Embryonic facial prominence (tissue), 1 donor: ENCODE measurements around the gene THADA.

ENCODE experiments used
- DNase-seq: peaks from one replicate; pipeline ENCODE4 v3.0.0-alpha.2; 2016; ENCODE audit errors: extremely low spot score

THADA gene

DNA sequence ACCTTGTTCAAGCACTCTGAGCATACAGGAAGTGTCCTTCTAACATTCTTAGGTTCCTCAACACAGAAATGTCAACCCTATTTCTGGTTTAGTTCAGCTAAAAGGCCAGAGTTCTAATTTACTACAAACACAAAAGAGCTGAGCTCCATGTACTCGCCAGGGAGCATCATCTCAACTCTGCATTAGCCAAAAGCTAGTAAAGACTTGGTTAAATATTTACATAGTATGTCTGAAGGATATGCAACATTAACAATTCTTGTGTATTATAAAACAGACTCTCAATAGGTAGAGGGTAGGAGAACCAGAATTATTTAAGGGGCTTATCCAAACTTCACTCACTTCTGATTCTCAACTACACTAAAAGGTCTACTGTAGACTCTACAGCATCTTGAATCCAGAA, 154.6 kb downstream of the THADA start:
- no peak for DNase-seq

DNA sequence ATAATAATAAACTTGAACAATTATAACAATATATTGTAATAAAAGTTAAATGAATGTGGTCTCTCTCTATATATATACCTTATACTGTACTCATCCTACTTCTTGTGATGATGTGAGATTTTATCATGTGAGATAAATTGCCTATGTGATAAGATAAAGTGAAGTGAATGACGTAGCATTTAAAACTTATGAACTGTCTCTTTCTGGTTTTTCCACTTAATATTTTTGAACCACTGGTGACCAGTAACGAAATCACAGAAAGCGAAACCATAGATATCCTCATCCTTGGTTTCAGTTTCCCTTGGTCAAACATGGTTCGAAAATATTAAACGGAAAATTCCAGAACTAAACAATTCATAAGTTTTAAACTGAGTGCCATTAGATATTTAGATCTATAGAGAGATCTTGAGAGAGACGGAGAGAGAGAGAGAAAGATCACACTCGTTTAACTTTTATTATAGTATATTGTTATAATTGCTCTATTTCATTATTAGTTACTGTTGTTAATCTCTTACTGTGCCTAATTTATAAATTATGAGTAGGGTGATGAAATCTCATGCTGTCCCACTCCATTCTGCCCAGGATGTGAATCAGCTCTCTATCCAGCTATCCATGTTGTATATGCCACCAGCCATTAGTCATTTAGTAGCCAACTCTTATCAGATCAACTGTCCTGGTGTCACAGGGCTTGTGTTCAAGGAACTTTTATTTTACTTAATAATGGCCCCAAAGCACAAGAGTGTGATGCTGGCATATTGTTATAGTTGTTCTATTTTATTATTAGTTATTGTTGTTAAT, 156.8 kb downstream of the THADA start:
- DNase-seq: no peak

DNA sequence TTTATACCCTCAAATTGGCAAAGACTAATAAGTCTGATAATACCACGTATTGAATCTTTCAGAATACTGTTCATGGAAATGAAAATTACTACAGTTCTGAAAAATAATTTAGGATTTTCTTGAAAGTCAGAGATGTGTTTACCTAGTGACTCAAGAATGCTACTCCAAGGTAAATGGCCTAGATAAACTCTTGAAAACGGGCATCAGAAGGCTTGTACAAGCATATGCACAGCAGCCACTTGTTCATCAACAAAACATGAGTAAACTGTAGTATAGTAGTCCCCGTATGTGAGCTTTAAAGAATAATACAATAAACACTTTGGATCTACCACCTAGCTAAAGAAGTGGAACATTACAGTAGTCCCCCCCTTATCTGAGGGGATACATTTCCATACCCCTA, 157.5 kb downstream of the THADA start:
- DNase-seq: no peak

DNA sequence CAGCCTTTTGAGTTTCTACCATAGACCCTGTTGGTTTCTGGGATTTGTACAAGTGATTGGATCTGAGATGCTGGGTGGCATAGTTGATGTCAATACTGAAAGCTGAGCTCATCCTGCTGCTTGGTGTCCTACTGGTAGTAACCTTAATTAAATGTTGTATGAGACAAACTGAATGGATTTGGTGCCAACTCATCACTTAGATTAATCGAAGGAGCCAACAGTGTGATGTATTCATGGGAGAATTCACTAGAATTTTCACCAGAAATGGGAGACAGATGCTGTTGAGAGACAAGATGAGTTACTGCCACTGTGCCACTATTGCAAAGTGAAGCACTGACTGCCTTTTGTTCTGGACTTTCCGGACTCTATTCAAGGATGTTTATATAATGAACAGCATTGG, 158.5 kb downstream of the THADA start:
- DNase-seq: no peak

DNA sequence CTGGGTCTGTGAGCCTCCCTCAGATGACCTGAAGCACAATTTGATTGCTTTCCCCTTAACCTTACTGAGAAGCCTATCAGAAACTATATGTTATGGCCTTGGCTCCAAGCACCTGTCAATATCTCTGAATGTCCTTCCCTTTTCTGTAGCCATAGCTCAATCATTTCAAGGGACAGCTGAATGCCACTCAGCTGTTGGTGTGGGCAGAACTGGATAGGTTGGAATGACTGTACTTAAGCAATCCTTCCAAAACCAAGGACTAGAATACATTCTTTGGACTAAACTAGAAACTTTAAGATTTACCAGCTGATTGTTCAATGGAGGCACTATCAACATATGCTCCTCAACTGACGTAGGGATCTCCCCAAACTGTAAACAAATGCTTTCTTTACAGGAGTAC, 159.4 kb downstream of the THADA start:
- DNase-seq: no peak

DNA sequence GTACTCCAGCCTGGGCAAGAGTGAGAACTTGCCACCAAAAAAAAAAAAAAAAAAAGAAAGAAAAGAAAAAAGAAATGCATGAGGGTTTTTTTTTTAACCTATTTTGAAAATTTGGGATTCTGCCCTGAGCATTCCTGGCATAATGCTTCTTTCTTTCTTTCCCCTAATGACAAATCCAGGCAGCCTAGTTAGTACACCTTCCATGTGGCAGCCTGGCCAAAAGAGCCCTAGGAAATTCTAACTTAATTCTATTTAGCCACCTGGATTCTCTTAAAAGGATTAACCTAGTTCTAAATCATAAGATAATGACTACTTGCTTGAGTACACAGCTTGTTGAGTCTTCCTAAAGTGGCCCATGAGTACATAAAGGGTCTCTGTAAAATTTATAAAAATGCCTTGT, 160.1 kb downstream of the THADA start:
- no peak for DNase-seq

DNA sequence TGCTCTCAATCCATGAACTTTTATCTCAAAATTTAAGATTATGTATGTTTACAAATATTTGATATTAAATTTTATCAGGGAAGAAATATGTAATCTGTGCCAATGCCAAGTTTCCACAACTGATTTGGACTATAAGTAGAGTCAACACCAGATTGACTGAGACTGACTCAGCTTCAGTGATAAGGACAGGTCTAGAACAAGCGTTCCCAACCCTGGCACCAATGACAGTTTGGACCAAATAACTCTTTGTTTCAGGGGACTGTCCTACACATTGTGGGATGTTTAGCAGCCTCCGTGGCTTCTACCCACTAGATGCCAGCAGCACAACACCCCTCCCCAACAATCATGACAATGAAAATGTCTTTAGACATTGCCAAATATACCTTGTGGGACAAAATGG, 165.3 kb downstream of the THADA start:
- DNase-seq: no peak

DNA sequence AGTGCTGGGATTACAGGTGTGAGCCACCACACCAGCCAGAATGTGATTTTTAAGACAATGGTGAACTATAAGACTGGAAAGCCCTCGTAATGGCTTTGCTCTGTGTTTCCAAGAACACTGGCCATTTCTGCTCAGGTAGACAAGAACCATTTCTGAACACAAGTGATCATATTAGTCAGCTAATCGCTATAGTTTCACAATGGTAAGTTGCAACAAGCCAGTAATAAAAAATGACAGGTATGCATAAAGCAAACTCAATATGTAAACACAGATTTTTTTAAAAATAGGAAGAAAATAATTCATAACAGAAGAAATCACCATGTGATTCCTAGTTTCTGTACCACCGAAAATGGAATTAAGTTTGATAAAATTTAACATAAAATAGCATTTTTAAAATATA, 166.5 kb downstream of the THADA start:
- no peak for DNase-seq

DNA sequence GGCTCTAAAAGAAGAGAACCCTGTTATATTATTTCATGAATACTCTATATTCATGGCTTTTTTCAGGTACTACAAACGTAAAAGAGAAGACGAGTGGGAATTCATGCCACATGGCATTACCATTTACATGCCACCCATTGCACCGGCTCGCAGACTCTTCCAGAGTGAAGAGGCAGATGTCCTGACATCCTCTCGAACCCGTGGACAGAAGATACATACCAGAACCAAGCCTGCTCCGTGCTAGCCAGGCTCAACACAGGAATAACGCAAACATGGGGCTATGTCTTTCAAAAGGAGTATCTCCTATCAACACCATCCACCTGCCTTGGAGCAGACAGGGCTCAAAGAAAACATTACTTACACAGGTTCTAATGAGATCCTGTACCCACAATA, 168.8 kb downstream of the THADA start:
- DNase-seq: no peak

DNA sequence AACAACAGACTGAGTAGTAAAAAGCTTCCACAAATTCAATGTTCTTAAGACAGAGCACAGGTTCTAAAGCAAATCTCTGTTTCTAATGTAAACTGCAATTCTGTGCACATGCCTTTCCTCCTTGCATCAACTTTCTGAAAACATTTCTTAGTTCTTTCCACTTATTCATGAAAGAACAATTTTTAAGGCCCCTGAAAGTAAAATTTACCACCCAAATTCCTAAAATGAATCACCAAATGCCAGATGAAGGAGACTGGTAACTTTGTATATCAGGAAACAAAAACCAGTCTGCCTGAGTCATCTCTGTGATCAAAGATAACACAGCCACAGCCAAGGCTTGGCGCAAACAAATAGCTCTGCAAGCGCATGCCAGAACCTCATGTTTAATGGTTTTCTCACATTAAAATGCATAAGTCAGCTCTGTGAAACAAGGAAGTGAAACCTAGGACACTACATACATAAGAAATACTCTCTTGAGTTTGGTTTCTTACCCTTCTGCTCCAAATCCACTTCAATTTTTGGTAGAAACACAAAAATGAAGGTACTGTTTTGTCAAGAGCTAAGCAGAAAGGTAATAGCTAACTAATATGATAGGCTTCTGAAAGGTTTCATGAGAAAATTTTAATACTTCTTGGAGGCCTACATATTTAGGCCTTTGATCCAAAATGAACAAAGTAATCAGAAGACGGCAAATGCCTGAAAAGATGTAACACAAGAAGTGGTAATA, 169.4 kb downstream of the THADA start:
- DNase-seq: no peak

DNA sequence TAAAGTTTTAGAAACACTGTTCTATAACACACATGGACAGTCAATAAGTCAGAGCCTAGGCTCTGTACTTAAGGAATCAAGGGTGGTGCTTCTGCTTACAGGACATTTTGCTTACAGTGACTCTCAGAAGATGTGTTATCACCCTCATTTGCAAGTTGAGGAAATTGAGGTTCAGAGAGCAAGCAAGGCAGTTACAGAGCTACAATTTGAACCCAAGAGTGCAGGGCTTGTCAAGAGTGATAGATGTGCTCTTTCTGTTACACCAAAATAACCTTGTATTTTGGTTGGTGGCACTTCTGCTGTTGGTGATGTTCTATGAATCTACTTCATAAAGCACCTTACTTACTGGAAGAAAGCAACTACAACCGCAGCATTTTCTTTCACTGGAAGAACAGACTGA, 170.2 kb downstream of the THADA start:
- DNase-seq: no peak

DNA sequence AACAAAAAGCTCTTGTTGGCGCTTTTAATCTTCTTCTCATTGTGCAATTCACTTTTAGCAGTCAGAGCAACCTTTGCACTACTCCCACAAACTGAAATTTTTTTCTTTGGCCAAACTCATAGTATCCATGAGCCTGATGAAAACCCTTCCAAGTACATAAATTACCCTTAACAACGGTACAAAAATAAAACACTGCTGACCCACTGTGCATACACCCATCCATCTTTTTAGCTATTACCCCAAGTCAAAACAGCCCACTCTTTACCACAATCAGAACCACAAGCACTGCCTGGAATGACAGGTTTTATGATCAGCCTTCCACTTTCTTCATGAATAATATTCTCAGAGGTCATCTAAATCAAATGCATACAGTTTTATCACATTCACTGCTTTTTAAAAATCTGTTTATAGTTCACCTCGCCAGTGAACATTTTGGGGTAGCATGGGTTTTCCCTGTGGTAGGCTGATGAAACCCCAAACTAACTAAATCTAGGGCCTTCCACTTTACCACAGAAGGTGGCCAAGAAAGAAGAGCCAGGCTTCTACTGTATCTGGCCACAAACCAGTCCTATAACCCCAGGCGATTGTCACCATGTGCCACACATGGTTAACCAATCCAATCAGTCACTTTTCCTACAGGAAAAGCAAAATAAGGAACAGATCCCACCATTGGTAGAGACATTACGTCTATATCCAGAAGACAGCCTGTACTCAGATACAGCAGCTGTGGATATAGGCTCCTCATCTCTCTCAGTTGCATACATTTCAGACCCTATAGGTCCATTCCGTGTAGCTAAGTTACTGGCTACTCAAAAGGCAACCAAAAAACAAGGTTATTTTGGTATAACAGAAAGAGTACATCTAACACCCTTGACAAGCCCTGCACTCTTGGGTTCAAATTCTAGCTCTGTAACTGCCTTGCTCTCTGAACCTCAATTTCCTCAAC, 171.3 kb downstream of the THADA start:
- DNase-seq: no peak

DNA sequence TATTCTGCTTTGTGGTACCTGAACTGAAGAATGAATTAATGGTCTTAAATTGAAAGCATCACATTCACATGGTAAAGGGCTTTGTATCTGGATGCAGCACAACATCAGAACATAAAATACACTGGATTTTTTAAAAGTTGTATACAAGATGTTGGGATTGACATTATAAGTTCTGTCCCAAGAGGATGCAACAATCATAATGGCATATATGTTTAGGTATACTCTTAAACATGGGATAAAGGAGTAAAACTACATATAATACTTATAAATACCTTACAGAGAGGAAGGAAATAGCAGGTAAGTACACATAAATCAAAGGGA, 171.9 kb downstream of the THADA start:
- DNase-seq: no peak

DNA sequence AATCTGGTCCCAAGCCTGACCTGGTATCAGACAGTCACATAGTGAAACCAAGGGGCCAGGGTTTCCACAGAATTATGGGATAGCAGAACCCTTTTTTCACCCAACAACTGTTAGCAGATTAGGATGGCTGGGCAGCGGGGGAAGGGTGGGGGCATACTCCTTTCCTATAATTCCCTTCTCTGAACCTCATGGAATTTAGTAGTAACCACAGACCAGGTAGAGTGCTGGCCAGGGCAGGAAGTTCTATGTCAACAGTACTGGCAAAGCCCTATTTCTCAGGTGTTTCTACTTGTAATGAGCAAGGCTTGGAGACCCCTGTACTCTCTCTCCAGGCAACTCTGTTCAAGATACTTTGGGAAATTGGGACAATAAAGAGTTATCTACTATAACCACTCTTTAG, 174.6 kb downstream of the THADA start:
- DNase-seq: no peak

DNA sequence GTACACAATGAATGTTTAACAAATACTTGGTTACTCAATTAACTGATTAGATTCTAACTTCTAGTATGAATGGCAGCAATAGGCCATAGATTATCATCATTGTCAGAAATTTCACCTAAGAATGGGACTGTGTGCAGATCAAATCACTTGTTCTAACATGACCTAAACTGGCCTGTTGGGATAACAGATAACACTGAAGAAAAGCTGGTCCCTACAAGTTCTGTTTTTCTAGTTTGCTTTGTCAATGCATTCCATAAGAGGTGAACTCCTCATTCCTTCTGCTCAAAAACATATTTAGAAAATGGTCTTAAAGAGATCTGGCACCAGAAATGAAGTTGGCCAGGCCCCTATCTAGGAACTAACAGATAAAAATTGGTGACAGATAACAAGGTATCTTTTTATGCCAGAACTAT, 175.4 kb downstream of the THADA start:
- no peak for DNase-seq

DNA sequence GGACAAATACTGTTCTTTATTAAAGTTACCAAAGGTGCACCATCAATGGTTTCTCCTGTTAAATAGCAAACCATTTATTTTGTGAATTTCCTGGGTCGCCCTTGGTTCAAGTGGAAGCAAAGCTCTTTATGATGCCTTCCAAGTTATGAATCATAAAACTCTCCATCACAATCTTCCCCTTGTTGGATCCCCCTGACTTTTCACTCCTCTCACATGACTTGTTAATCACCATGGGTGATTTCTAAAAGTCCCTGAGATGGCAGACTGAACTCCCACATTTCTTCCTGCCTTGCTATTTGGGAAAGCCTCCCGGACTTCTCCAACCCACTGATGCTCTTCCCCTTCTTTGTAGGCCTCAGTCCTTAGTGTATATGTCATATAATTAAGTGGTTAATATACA, 176.0 kb downstream of the THADA start:
- DNase-seq: no peak

DNA sequence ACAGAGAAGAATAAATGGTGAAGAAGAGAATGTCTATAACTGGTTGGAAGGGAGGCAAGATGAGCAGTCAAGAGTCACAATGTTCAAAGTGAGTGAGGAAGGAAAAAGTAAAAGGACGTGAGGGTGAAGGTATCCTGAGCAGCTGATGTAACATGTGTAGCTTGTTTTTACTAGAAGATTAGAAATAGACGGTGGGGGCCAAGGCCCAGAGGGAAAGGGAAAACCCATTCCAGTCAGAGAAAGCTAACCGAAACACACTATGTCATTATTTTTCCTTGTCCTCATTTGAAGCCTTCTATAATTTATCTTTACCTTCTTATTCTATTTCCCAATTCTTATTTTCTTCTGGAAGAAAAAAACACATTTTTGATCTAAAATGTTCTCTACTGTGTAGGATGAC, 176.6 kb downstream of the THADA start:
- DNase-seq: no peak

DNA sequence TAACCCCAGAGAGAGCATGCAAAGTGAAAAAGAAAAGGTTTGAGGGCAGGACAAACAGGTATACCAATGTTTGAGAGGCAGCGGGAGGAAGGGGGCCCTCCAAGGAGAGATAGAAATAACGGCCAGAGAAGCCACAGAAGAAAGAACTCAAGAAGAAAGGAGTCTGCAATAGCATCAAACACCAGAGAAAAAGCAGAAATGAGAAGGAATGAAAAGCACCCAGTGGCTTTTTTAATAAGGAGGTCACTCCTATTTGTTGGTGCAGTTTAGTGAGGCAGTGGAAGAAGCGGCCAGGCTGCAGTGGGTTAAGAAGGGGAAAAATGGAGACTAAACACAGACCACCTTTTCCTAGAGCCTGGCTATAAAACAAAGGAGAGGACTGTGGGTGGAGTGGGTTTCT, 177.2 kb downstream of the THADA start:
- no peak for DNase-seq

DNA sequence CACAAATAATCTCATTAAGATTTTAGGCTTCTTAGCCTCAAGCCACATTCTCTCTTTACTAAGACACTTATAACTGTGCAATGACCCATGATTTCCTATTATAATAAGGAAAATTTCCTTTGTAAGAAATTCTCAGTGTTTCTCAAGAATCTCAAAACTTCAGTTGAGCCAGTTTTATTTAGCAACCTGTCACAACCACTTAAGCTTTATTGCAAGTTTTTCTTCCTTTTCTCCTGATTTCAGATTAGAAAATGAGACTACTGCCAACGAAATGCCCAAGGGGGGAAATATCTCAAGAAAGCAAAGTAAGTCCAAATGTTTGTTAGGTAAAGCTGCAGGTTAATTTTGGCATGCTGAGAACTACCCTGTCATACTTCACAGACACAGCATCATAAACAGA, 178.5 kb downstream of the THADA start:
- no peak for DNase-seq

DNA sequence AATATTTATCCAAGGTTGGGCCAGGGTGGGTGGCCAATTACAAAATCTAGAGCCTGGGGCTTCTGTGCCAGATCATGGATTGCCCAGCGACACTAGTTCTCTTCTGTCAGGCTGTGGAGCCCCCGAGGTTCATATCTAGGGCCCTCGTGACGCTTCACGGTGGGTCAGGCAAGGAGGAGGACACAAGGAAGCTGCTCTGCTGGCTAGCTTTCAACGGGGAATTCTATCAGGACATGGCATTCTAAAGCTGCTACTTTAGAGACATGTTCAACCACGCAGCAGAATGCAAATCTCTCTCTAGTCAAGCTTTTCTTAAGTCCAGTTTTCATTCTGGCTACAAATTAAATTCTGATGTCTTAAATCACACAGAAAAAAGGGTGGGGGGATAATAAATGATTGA, 180.2 kb downstream of the THADA start:
- no peak for DNase-seq

DNA sequence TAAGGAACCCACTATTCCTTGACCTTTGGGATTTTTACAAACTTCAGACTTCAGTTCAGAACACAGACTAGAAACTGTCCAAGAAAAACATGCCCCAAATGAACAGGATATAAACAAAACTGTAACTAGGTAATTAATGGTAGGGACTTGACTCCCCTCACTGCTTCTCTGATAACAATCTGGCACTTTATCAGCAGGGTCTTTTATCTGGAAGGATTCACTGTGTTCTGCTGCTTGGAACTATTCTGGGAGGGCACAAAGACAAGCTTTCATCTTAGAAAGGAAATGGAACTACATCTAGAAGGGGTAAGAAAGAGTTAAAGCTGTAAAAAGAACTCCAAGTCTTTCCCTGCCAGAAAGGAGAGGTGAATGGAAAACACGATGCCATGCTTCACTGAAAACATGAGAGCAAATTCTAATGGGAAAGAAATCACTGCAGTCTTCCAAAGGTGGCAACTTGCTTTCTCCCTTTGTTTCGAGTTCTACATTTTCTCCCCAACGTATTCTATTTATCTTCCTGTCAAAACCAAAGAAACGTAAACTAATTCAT, 181.2 kb downstream of the THADA start:
- DNase-seq: no peak

DNA sequence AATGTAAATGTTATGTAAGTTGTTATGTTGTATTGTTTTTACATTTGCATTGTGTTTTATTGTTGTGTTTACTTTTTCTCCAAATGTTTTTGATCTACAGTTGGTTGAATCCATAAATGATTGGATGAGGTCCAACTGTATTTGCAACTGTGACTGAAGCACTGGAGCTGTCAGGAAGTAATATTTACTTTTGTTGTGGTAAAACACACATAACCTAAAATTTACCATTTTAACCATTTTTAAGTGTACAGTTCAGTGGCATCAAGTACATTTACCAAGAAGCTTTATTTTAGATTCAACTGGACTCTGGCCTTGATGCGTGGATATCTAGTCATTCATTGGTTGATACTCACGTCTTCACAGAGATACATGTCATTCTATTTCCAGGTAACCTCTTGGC, 181.8 kb downstream of the THADA start:
- no peak for DNase-seq
